Cardiac muscle cell (in vitro differentiated cells and primary cell): ENCODE measurements around the gene ABLIM1. TPM values are rescaled to one million over a fixed set of nuclear protein-coding genes. Genes with fewer than 3 reads are reported as not detected.

Experiments used
- DNase-seq, 2 donors: peaks; one replicate each; pipeline versions ENCODE4 v3.0.0 to v3.0.0-alpha.2; 2010 to 2017; ENCODE audit warnings: low read depth in 1 of 2, low spot score in 1 of 2
- H3K27ac ChIP-seq: fragments of 200-600 bp; sonication (generic); 2 replicates; pipeline ENCODE4 v1.5.1; 2016
- H3K27me3 ChIP-seq: fragments of 200-600 bp; sonication (generic); 2 replicates; pipeline ENCODE4 v1.6.0; 2016; ENCODE audit warnings: control low read depth
- H3K36me3 ChIP-seq: fragments of 200-600 bp; sonication (generic); 2 replicates; pipeline ENCODE4 v1.5.1; 2016; ENCODE audit warnings: control low read depth
- H3K4me1 ChIP-seq: fragments of 200-600 bp; sonication (generic); 2 replicates; pipeline ENCODE4 v1.8.1; 2017; ENCODE audit warnings: low read depth, mild to moderate bottlenecking, mixed run types
- H3K4me3 ChIP-seq: fragments of 200-600 bp; sonication (generic); 2 replicates; pipeline ENCODE4 v1.5.1; 2016; ENCODE audit warnings: mild to moderate bottlenecking
- H3K9me3 ChIP-seq: fragments of 200-600 bp; sonication (generic); 2 replicates; pipeline ENCODE4 v1.5.1; 2017; ENCODE audit warnings: low read depth, mild to moderate bottlenecking, control low read depth
- CTCF ChIP-seq: IDR thresholded peaks from 2 replicates; pipeline ENCODE4 v1.5.1; 2012; ENCODE audit warnings: low read depth, mild to moderate bottlenecking, low read length
- polyA plus RNA-seq: library from polyadenylated mRNA; unstranded; fragments of >200 nt; fragmentation: Nextera tagmentation; extraction: Ambion mirVana; gene quantifications from 2 replicates; pipeline ENCODE4 v1.2.1, GENCODE V29; 2016
- total RNA-seq: library from RNA; depleted of rRNA; stranded (reverse); fragments of >200 nt; gene quantifications from 2 replicates; pipeline ENCODE4 v1.2.3, GENCODE V29; 2016

Gene ABLIM1
- total and polyA plus RNA-seq, 2 experiments from 2014 or later = 105 to 148 TPM

GRCh38 chr10:114473776-114474175 lies 184.3 kb downstream of the ABLIM1 start:
- H3K9me3 ChIP-seq = no peaks in the 10 kb centered on the region
- H3K4me3 ChIP-seq = no peak overlapping the region
- H3K27me3 ChIP-seq = no peaks in the 10 kb centered on the region
- H3K4me1 ChIP-seq = peaks cover 18% of the 10 kb centered on the region
- H3K27ac ChIP-seq = no peak overlapping the region
- peaks cover 10% of the 10 kb centered on the region for H3K36me3 ChIP-seq
- no peak for DNase-seq
- no peak for TF ChIP-seq CTCF

- no peak for DNase-seq
- Histone ChIP-seq H3K4me3 (no peak overlapping the region), H3K9me3 (no peaks in the 10 kb centered on the region), H3K27ac (peak overlapping the region; percentile 63), H3K27me3 (no peaks in the 10 kb centered on the region), H3K36me3 (peaks cover 10% of the 10 kb centered on the region), H3K4me1 (peaks cover 16% of the 10 kb centered on the region)
- TF ChIP-seq CTCF = no peak
Observed at GRCh38 chr10:114472877-114473253, 185.2 kb downstream of the ABLIM1 start.

- H3K9me3 ChIP-seq = no peaks in the 10 kb centered on the region
- DNase-seq = no peak
- H3K4me1 ChIP-seq = peaks cover 16% of the 10 kb centered on the region
- H3K27me3 ChIP-seq = no peaks in the 10 kb centered on the region
- no peak overlapping the region for H3K4me3 ChIP-seq
- H3K27ac ChIP-seq = peak overlapping the region; percentile 63
- TF ChIP-seq CTCF = no peak
- H3K36me3 ChIP-seq = peaks cover 10% of the 10 kb centered on the region
Observed at GRCh38 chr10:114471906-114472876, 185.9 kb downstream of the ABLIM1 start.

GRCh38 chr10:114470956-114471905 lies 186.8 kb downstream of the ABLIM1 start:
- Histone ChIP-seq H3K4me1 (peaks cover 16% of the 10 kb centered on the region), H3K27ac (no peak overlapping the region), H3K4me3 (no peak overlapping the region), H3K36me3 (peaks cover 13% of the 10 kb centered on the region), H3K9me3 (no peaks in the 10 kb centered on the region), H3K27me3 (no peaks in the 10 kb centered on the region)
- peak; percentile 80 to 81 for DNase-seq
- TF ChIP-seq CTCF = peak; percentile 87

- Histone ChIP-seq H3K27me3 (no peaks in the 10 kb centered on the region), H3K4me3 (no peak overlapping the region), H3K4me1 (peaks cover 16% of the 10 kb centered on the region), H3K36me3 (peaks cover 19% of the 10 kb centered on the region), H3K27ac (no peak overlapping the region), H3K9me3 (no peaks in the 10 kb centered on the region)
- DNase-seq = no peak
- no peak for TF ChIP-seq CTCF
Observed at GRCh38 chr10:114470361-114470760, 187.7 kb downstream of the ABLIM1 start.
